Sigmoid colon (tissue), 7 donors: ENCODE measurements around the gene HAVCR1. TPM values are rescaled to one million over a fixed set of nuclear protein-coding genes. Genes with fewer than 3 reads are reported as not detected.
"Not testable (repeated sequence)": the region's sequence is repeated elsewhere in the genome, so short reads cannot be mapped to it uniquely, and the experiment has no call there.

Source experiments
- DNase-seq: peaks from one replicate; pipeline ENCODE4 v3.0.0-alpha.2; 2019
- H3K27ac ChIP-seq, 4 donors: fragments of 200-600 bp; sonication (generic); one replicate each; pipeline ENCODE4 v1.5.1; 2016 to 2019; ENCODE audit warnings: mild to moderate bottlenecking in 1 of 4
- H3K27me3 ChIP-seq, 3 donors: fragments of 200-600 bp; sonication (generic); one replicate each; pipeline ENCODE4 v1.5.1; 2019; ENCODE audit warnings: mild to moderate bottlenecking in 1 of 3
- H3K36me3 ChIP-seq, 4 donors: fragments of 200-600 bp; sonication (generic); one replicate each; pipeline ENCODE4 v1.5.1; 2016 to 2019
- H3K4me1 ChIP-seq, 4 donors: fragments of 200-600 bp; sonication (generic); one replicate each; pipeline ENCODE4 v1.5.1; 2017 to 2019
- H3K4me3 ChIP-seq, 4 donors: fragments of 200-600 bp; sonication (generic); one replicate each; pipeline ENCODE4 v1.5.1; 2017 to 2019; ENCODE audit warnings: mild to moderate bottlenecking in 2 of 4, moderate library complexity in 1 of 4
- H3K9me3 ChIP-seq, 4 donors: fragments of 200-600 bp in 3 of 4; sonication (generic) in 3 of 4; one replicate each; pipeline versions ENCODE4 v1.5.1 to v1.6.1; 2013 to 2019
- EP300 ChIP-seq, 4 donors: sonication (generic); formaldehyde crosslinking; IDR thresholded peaks; one replicate each; pipeline ENCODE4 v1.6.1; 2017; ENCODE audit warnings: antibody characterized with exemption in 4 of 4
- POLR2A ChIP-seq, 2 donors: fragments of 450-650 bp; IDR thresholded peaks; one replicate each; pipeline ENCODE4 v1.6.1; 2016; ENCODE audit warnings: antibody characterized with exemption in 2 of 2, mild to moderate bottlenecking in 2 of 2, moderate library complexity in 2 of 2
- POLR2AphosphoS5 ChIP-seq, 4 donors: sonication (generic); formaldehyde crosslinking; IDR thresholded peaks; one replicate each; pipeline ENCODE4 v1.6.1; 2017; ENCODE audit warnings: antibody characterized with exemption in 4 of 4
- WGBS, 2 donors: extraction: QIAGEN DNeasy Blood & Tissue Kit; methylation state at CpG; one replicate each; pipeline ENCODE4 v1.1.7; 2013; 5-methylcytosine and 5-hydroxymethylcytosine counted together
- intact Hi-C: fragments of 100-400 bp; cut with DNase I; formaldehyde crosslinking; loops from one replicate; pipeline ENCODE4 v1.15.1; 2023
- polyA plus RNA-seq, 3 donors: library from polyadenylated mRNA; stranded (reverse); fragments of 200-250 nt; gene quantifications; one replicate each; pipeline ENCODE4 v1.2.3, GENCODE V29; 2013
- total RNA-seq, 4 donors: library from RNA; depleted of rRNA; stranded (reverse); fragments of >200 nt; gene quantifications; one replicate each; pipeline ENCODE4 v1.1.0, GENCODE V29; 2016
- TF ChIP-seq, protein P1 (sequence below), 4 experiments: fragments of 450-650 bp in 3 of 4; fragments of 200-600 bp in 1 of 4; IDR thresholded peaks; one replicate each; pipeline ENCODE4 v1.5.1; 2016 to 2019; ENCODE audit warnings: antibody characterized with exemption in 4 of 4, mild to moderate bottlenecking in 3 of 4, moderate library complexity in 2 of 4
- donor health status: healthy with polysubstance abuse.
- donor health status: Bipolar disorder and iron deficiency.
- donor health status: healthy.

Gene HAVCR1
- total and polyA plus RNA-seq, 7 donors, result 1.5 TPM; not detected in 6

DNA sequence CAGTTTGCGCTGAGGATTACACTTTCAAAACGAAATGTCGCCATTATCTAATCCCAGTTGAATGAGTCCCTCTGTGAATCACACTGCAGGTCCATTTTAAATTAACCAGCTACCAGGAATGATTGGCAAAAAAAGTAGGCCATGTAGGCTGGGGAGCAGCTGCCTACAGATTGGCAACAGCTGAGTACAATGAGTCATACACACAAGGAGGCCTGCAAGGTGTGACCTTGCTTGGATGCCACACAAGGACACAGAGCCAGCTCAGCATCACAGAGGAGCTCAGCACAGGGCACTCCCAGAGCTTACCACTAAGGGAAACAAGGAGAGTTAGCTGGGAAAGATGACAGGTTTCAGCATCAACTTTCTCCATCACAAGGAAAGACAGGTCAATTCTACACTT is 12.9 kb downstream of the HAVCR1 start:
- Histone ChIP-seq H3K9me3 (no peaks in the 10 kb centered on the region), H3K36me3 (no peaks in the 10 kb centered on the region), H3K4me1 (no peaks in the 10 kb centered on the region), H3K4me3 (no peak overlapping the region), H3K27ac (no peak overlapping the region), H3K27me3 (no peaks in the 10 kb centered on the region)
- no peak for DNase-seq
- intact Hi-C loops, result no loop called here
- TF ChIP-seq, protein P1, sequence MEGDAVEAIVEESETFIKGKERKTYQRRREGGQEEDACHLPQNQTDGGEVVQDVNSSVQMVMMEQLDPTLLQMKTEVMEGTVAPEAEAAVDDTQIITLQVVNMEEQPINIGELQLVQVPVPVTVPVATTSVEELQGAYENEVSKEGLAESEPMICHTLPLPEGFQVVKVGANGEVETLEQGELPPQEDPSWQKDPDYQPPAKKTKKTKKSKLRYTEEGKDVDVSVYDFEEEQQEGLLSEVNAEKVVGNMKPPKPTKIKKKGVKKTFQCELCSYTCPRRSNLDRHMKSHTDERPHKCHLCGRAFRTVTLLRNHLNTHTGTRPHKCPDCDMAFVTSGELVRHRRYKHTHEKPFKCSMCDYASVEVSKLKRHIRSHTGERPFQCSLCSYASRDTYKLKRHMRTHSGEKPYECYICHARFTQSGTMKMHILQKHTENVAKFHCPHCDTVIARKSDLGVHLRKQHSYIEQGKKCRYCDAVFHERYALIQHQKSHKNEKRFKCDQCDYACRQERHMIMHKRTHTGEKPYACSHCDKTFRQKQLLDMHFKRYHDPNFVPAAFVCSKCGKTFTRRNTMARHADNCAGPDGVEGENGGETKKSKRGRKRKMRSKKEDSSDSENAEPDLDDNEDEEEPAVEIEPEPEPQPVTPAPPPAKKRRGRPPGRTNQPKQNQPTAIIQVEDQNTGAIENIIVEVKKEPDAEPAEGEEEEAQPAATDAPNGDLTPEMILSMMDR (IDR thresholded peaks at IDR 0.05), result no peak
- TF ChIP-seq EP300 (IDR thresholded peaks at IDR 0.05) (no peak), POLR2AphosphoS5 (IDR thresholded peaks at IDR 0.05) (no peak), POLR2A (IDR thresholded peaks at IDR 0.05) (no peak)
- 87 to 88% methylated on average over 3 of the region's 3 CpGs for WGBS, 2 donors

DNA sequence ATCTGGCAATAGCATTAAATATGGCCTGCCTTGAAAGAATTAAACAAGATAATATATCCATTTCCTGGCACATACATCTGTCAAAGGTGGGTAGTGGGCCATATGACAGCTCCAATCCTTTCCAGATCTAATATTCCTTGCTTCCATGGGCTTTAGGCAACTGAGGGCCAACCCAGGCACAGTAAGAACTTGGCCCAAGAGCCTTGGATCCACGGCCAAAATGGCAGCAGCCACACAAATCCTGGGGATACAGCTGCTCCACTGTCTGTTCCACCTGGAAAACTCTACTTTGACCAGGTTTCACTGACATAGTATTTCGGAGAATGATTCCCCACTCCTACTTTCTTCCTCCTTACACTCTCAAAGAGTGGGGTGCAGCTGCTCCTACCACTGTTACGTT is 13.3 kb downstream of the HAVCR1 start:
- 68 to 72% methylated on average over 3 of the region's 3 CpGs for WGBS, 2 donors

DNA sequence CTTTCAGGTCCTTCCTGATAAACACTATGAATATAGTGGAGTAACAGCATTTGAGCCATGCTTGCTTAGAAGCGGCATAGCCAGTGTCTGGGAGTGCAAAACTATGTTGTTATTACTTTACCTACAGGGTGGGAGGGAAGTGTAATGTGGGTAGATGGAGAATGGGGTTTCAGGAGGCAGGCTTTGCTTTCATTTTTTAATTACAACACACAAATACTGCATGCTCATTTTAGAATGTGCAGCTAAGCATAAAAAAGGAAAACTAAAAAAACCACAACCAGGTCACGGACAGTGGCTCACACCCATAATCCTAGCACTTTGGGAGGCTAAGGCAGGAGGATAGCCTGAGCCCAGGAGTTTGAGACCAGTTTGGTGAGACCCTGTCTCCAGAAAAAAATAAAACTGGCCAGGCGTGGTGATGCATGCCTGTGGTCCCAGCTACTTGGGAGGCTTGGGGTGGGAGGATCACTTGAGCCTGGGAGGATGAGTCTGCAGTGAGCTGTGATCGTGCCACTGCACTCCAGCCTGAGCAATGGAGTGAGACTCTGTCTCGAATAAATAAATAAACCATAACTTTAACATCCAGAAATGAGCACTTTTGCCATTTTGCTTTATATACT is 20.2 kb downstream of the HAVCR1 start:
- H3K4me3 ChIP-seq, result no peak overlapping the region
- no peaks in the 10 kb centered on the region for H3K4me1 ChIP-seq
- intact Hi-C loops, result no loop called here
- TF ChIP-seq, protein P1 (IDR thresholded peaks at IDR 0.05), result no peak
- H3K36me3 ChIP-seq, result no peaks in the 10 kb centered on the region
- no peaks in the 10 kb centered on the region for H3K27me3 ChIP-seq
- no peak for DNase-seq
- H3K9me3 ChIP-seq, result no peaks in the 10 kb centered on the region
- H3K27ac ChIP-seq, result no peak overlapping the region
- 80 to 88% methylated on average over 5 of the region's 5 CpGs for WGBS, 2 donors

More for the DNA sequence above, 13.3 kb downstream of the HAVCR1 start:
- no peak overlapping the region for H3K27ac ChIP-seq
- no peak for DNase-seq
- intact Hi-C loops, result no loop called here
- no peaks in the 10 kb centered on the region for H3K9me3 ChIP-seq
- no peak overlapping the region for H3K4me3 ChIP-seq
- H3K36me3 ChIP-seq, result no peaks in the 10 kb centered on the region
- no peaks in the 10 kb centered on the region for H3K4me1 ChIP-seq
- no peaks in the 10 kb centered on the region for H3K27me3 ChIP-seq
- TF ChIP-seq POLR2A (IDR thresholded peaks at IDR 0.05) (no peak), POLR2AphosphoS5 (IDR thresholded peaks at IDR 0.05) (no peak), EP300 (IDR thresholded peaks at IDR 0.05) (no peak)
- TF ChIP-seq, protein P1 (IDR thresholded peaks at IDR 0.05), result no peak

DNA sequence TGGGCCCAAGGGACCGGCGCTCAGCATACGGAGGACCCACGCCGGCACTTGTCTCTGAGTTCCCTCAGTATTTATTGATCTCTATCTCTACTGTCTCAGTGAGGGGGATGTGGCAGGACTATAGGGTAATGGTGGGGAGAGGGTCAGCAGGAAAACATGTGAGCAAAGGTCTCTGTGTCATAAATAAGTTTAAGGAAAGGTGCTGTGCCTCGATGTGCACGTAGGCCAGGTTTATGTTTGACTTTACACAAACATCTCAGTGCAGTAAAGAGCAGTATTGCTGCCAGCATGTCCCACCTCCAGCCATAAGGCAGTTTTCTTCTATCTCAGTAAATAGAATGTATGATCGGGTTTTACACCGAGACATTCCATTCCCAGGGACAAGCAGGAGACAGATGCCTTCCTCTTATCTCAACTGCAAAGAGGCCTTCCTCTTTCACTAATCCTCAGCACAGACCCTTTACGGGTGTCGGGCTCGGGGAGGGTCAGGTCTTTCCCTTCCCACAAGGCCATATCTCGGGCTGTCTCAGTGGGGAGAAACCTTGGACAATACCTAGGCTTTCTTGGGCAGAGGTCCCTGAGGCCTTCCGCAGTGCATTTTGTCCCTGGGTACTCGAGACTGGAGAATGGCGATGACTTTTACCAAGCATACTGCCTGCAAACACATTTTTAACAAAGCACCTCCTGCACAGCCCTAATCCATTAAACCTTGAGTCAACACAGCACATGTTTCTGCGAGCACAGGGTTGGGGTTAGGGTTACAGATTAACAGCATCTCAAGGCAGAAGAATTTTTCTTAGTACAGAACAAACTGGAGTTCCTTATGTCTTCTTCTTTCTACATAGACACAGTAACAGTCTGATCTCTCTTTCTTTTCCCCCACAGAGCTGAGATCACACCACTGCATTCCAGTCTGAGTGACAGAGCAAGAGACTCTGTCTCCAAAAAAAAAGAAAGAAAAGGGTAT is 24.5 kb downstream of the HAVCR1 start:
- H3K27me3 ChIP-seq, H3K4me3 ChIP-seq, H3K9me3 ChIP-seq, H3K4me1 ChIP-seq, H3K36me3 ChIP-seq, intact Hi-C loops, DNase-seq, H3K27ac ChIP-seq: not testable (repeated sequence)
- WGBS, 2 donors, result 51 to 61% methylated on average over 17 of the region's 17 CpGs

DNA sequence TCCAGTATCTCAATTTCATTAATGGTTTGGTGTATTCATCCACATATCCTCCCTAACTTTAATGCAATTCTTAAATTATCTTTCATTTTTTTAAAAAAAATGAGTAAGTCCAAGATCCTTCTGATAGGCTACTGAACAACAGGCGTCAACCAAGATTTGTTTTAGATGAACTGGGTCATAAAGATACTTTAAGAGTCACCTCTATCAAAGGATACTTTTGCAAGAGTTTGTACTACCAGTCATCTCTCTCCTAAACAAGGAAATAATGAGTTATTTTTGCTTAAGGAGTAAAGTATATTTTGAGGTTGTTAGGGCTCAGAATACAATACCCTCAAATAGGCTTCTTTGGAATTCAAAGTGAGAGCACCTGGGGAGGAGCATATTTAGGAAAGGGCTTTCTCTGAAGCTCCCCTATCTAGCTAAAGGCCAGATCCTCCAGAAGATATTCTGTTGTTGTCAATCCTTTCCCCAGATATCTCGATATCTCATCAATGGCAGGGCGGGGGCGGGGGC is 25.8 kb downstream of the HAVCR1 start:
- H3K36me3 ChIP-seq, result no peaks in the 10 kb centered on the region
- WGBS, 2 donors, result 89 to 91% methylated on average over 4 of the region's 4 CpGs
- no peak for DNase-seq
- intact Hi-C loops, result no loop called here
- no peaks in the 10 kb centered on the region for H3K27me3 ChIP-seq
- H3K4me1 ChIP-seq, result no peaks in the 10 kb centered on the region
- no peak overlapping the region for H3K4me3 ChIP-seq
- H3K27ac ChIP-seq, result no peak overlapping the region
- TF ChIP-seq, protein P1 (IDR thresholded peaks at IDR 0.05), result no peak
- TF ChIP-seq EP300 (IDR thresholded peaks at IDR 0.05) (no peak), POLR2AphosphoS5 (IDR thresholded peaks at IDR 0.05) (no peak), POLR2A (IDR thresholded peaks at IDR 0.05) (no peak)
- no peaks in the 10 kb centered on the region for H3K9me3 ChIP-seq
